HG02623 (cell line): ENCODE data around the gene PICALM.

ENCODE experiments used
- ATAC-seq: cut with Tn5 transposase; IDR thresholded peaks from one replicate; pipeline ENCODE4 v1.9.1; 2021; ENCODE audit warnings: moderate library complexity; ENCODE audit not compliant: unreplicated experiment

Gene PICALM

GRCh38 chr11:86087256-86087655, 18.4 kb upstream of the PICALM start:
- ATAC-seq, result no peak

- ATAC-seq, result no peak
These were observed 12.6 kb upstream of the PICALM start for GRCh38 chr11:86081455-86081854.

- no peak for ATAC-seq
These were observed 10.5 kb upstream of the PICALM start for GRCh38 chr11:86079421-86079820.

- ATAC-seq, result no peak
These were observed 5.1 kb upstream of the PICALM start for GRCh38 chr11:86073948-86074347.

GRCh38 chr11:86072211-86072610, 3.3 kb upstream of the PICALM start:
- no peak for ATAC-seq

GRCh38 chr11:86070142-86071056, 1.5 kb upstream of the PICALM start:
- no peak for ATAC-seq

- peak; percentile 10 for ATAC-seq
These were observed 671 bp upstream of the PICALM start for GRCh38 chr11:86069408-86070101.

GRCh38 chr11:86068138-86068871, 579 bp downstream of the PICALM start:
- ATAC-seq, result peak; percentile 3

GRCh38 chr11:86067851-86068137, 1.1 kb downstream of the PICALM start:
- no peak for ATAC-seq

GRCh38 chr11:86067009-86067850, 1.7 kb downstream of the PICALM start:
- no peak for ATAC-seq

GRCh38 chr11:86066657-86067008, 2.3 kb downstream of the PICALM start:
- ATAC-seq, result no peak

GRCh38 chr11:86066033-86066432, 2.9 kb downstream of the PICALM start:
- ATAC-seq, result no peak

GRCh38 chr11:86064220-86064803, 4.6 kb downstream of the PICALM start:
- ATAC-seq, result no peak

GRCh38 chr11:86063536-86063935, 5.3 kb downstream of the PICALM start:
- no peak for ATAC-seq

GRCh38 chr11:86062719-86063118, 6.2 kb downstream of the PICALM start:
- no peak for ATAC-seq

GRCh38 chr11:86061483-86062205, 7.2 kb downstream of the PICALM start:
- ATAC-seq, result no peak

GRCh38 chr11:86060544-86060943, 8.3 kb downstream of the PICALM start:
- no peak for ATAC-seq

- ATAC-seq, result no peak
These were observed 10.5 kb downstream of the PICALM start for GRCh38 chr11:86058360-86058759.

- ATAC-seq, result no peak
These were observed 12.5 kb downstream of the PICALM start for GRCh38 chr11:86056351-86056854.
